ENCODE data around the gene CAMKK1.

DNA sequence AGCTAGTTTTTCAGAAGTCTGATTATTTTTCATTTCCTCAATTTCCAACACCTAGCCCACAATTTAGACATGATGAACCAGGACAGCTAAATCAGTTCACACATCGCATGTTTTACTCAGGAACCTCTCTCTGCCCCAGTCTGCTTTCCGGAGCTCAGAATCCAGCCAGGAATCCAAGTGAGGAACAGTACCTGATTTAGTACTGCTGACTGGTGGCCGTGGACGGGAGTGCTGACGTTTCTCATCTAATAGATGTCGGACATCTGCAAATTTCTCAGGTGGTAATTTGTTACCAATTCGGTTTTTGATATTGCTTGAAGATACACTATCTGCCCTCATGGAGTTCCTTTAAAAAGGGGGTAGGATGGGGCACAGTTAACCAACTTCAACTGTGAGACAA is 76.9 kb downstream of the CAMKK1 start:
- peak; percentile 13 to 33 (median 26) for TF ChIP-seq CTCF (optimal IDR thresholded peaks at IDR 0.05 in 1 of 3, IDR thresholded peaks at IDR 0.05 in 1 of 3, conservative IDR thresholded peaks at IDR 0.05 in 1 of 3; ENCODE audit: extremely low read depth in 1 of 3, insufficient read depth in 2 of 3, low read length in 3 of 3)
- no peak for TF ChIP-seq EZH2 (IDR thresholded peaks at IDR 0.05; ENCODE audit: low read length)

All from keratinocyte (primary cell).